GM12801 (cell line): ENCODE measurements around the gene POGZ.

ENCODE experiments used
- CTCF ChIP-seq: IDR thresholded peaks from one replicate; pipeline ENCODE4 v1.5.1; 2011; ENCODE audit warnings: control low read depth; ENCODE audit not compliant: insufficient read length; ENCODE audit errors: extremely low read depth

POGZ gene

GRCh38 chr1:151485685-151486255, 26.5 kb upstream of the POGZ start:
- TF ChIP-seq CTCF, result no peak

DNA sequence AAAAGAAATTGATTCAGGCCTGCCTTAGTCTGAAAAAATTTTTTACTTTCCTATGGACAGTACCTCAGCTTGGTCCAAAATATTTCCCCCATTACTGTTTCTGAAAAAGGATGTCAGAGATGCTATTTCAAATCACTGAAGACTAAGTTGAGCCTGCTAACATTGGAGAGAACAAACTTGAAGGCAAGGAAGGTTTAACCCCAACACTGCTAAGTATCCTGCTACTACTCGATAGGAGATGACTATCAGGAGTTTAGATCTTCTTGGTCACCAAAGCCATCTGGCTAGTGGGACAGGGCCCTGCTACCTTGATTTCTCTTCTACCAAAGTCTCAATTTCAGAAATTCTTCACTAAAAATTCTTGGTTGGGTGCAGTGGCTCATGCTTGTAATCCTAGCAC, 22.7 kb upstream of the POGZ start:
- no peak for TF ChIP-seq CTCF

GRCh38 chr1:151479462-151479861, 20.2 kb upstream of the POGZ start:
- TF ChIP-seq CTCF, result no peak

GRCh38 chr1:151478923-151479322, 19.6 kb upstream of the POGZ start:
- TF ChIP-seq CTCF, result no peak

- no peak for TF ChIP-seq CTCF
Measured at GRCh38 chr1:151478140-151478812, 19.0 kb upstream of the POGZ start.

GRCh38 chr1:151477066-151477465, 17.8 kb upstream of the POGZ start:
- no peak for TF ChIP-seq CTCF

DNA sequence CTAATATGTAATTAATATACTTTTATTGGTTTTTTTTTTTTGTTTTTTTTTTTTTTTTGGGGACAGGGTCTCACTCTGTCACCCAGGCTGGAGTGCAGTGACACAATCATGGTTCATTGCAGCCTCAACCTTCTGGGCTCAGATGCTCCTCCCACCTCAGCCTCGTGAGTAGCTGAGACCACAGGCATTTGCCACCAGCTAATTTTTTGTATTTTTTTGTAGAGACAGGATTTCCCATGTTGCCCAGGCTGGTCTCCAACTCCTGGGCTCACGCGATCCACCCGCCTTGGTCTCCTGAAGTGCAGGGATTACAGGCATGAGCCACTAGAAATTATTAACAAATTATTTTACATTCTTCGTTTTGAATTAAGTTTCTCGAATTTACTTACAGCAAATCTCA, 16.8 kb upstream of the POGZ start:
- TF ChIP-seq CTCF, result no peak
